ENCODE results near the gene COL11A1.

COL11A1 gene

DNA sequence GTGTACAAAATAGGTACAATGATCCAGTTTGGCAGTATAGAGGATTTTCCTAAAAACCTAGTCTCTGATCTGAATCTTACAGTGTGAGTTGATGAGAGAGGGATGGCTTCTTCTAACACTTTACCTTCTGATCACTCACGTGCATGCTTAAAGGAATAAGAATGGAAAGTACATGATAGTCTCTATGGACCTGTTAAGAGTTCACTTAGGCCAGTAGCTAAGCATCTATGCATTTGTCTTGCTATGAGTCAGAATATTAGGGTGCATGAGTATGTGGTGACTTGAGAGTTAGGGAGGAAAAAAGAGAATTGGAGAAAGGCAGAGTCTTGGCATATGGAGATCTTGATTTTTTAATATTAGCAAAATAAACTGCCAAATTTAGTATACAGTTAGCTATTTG is 206.3 kb downstream of the COL11A1 start:
- no peak for DNase-seq (ENCODE audit: low read depth)

GRCh38 chr1:102899935-102900334 is 208.4 kb downstream of the COL11A1 start:
- DNase-seq (ENCODE audit: low read depth) = no peak

DNA sequence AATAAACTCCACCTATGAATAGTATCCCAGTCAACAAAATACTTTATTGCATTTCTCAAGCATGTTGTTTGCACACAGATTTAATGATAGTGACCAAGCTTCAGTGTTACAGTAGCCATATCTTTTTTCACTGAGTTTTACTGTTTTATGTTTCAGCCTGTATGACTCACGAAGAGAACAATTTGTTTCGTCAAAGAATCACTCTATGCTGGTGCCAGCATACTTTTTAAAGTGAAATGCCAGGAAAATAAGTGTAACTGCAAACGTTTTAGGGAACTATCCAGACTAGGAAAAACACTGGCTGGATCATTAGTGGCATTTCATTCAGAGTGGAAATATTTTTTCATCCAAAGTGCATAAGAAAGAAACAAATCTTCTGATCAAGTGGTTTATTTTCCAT is 210.8 kb downstream of the COL11A1 start:
- DNase-seq (ENCODE audit: low read depth) = no peak

GRCh38 chr1:102896771-102897170 is 211.6 kb downstream of the COL11A1 start:
- no peak for DNase-seq (ENCODE audit: low read depth)

DNA sequence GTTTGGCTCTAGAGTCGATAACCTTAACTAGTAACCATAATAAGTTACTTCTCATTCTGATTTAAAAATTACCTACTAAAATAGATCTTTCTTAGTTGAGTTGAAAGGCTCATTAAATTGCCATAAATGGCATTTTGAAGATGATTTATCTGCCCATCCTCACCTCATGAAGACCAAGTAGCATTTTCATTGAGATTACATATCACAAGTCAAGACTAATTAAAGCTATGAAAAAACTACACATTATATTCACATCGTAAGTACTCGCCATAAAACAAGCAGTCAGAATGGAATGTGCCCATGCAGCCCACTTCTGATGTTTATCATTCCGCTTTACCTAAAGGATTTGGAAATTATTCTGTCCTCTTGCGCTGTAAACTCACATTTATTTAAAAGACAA is 212.0 kb downstream of the COL11A1 start:
- no peak for DNase-seq (ENCODE audit: low read depth)

- DNase-seq (ENCODE audit: low read depth) = no peak
Measured at GRCh38 chr1:102891868-102892625, 216.3 kb downstream of the COL11A1 start.

DNA sequence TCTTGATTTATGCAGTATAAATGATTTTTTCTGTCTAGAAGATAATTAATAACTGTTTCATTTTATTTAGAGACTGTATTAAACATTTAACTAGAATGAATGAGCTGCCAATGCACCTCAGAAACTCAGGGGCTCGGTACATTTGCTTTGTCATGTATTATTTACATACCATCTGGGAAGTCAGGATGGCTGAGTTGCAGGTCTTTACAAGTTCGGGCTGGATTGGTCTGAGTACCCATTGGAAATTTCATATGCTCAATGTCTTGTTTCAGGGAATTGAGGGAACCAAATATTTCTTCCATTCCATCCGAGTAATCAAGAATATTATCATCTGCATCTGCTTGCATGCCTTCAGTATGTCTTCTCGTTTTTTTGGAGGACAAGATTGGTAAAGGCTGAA is 221.7 kb downstream of the COL11A1 start:
- no peak for DNase-seq (ENCODE audit: low read depth)

- DNase-seq (ENCODE audit: low read depth) = no peak
Measured at GRCh38 chr1:102884238-102884637, 224.1 kb downstream of the COL11A1 start.

- DNase-seq (ENCODE audit: low read depth) = no peak
Measured at GRCh38 chr1:102879439-102879993, 228.8 kb downstream of the COL11A1 start.

DNA sequence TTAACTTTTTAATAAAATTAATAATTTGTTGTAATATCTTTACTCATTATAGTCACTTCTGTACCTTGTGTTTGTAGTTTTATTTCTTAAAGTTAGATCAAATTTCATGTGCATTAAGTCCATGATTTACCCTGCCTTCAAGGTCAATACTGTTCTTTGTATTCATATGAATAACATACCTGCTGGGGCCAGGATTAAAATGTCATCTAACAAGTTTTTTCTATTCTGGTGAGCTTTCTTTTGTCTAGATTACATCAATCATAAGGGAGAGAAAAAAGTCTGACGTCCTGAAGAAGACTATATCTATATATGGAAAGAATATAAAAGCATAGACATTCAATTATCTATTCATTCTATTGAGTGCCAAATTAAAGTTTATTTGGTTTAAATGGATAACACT is 232.6 kb downstream of the COL11A1 start:
- no peak for DNase-seq (ENCODE audit: low read depth)

DNA sequence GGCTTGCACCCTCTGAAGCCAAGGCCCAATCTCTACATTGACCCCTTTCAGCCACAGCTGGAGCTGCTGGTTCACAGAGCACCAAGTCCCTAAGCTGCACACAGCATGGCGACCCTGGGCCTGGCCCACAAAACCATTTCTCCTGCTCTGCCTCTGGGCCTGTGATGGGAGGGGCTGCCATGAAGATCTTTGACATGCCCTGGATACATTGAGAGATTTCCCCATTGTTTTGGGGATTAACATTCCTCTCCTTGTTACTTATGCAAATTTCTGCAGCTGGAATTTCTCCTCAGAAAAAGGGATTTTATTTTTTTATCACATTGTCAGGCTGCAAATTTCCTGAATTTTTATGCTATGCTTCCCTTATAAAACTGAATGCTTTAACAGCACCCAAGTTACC is 235.8 kb downstream of the COL11A1 start:
- no peak for DNase-seq (ENCODE audit: low read depth)

- no peak for DNase-seq (ENCODE audit: low read depth)
Measured at GRCh38 chr1:102872097-102872496, 236.2 kb downstream of the COL11A1 start.

DNA sequence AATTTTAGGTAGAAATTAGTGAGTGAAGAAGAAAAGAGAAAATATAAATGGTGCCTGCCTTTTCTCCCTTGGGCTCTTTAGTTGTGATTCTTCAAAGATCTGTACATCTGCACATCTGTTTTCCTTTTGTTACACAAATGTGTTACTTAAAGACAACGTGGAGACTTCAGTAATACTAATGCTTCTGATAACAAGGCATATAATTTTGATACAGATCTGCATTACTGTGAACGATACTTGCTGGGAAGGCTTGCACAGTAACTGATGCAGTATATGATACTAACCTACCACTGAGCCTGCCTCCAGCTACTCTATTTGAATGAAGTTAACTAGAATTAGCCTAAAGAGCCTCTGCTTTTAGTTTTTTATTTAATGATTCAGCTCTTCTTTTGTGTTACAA is 244.6 kb downstream of the COL11A1 start:
- DNase-seq (ENCODE audit: low read depth) = no peak

DNA sequence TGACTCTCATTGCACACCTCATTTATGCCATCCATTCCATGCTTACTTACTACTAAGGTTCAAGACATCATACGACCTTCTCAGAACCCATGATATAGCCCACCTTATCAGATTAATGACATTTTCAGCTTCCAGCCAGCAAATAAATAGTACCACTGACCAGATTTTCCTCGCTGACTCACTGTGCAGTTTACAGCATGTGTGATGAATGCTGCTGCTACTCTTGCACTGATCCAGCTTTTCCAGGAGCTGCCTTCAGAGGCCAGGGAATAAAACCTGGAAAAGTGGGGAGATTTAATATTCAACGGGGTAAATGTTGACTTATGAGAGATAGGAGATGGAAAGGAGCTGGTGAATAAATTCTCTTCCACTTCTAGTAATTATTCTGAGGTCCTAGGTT is 247.1 kb downstream of the COL11A1 start:
- no peak for DNase-seq (ENCODE audit: low read depth)

DNA sequence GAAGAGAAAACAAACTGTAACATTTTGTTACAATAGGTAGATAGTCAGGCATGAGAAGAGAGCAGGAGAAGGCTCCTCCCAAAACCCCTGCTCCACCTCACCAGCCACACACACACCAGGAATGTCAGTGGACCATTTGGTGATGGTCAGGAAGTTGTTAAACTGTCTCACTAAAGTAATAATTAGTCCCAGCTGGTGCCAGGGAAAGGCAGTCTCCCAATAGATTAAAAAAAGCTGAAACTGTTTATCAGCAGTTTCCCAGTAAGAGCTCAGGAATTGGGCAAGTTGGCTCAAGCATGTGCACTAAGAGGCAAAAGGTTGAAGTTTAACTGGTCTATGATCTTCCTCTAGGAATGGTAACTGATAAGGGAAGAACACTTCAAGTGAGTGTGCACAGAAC is 249.6 kb downstream of the COL11A1 start:
- no peak for DNase-seq (ENCODE audit: low read depth)

- DNase-seq (ENCODE audit: low read depth) = no peak
Measured at GRCh38 chr1:102857251-102857650, 251.1 kb downstream of the COL11A1 start.

DNA sequence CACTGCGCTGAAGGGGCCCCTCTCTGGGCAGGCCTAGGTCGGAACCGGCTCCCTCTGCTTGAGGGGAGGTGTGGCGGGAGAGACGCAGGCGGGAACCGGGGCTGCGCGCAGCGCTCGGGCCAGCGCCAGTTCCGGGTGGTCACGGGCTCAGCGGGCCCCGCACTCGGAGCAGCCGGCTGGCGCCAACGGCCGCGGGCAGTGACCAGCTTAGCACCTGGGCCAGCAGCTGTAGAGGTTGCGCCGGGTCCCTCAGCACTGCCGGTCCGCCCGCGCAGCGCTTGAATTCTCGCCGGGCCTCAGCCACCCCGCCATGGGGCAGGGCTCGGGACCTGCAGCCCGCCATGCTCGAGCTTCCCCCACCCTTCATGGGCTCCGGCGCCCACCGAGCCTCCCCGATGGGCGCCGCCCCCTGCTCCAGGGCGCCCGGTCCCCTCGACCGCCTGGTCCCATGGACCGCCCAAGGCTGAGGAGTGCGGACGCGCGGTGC is 254.6 kb downstream of the COL11A1 start:
- no peak for DNase-seq (ENCODE audit: low read depth)

- DNase-seq (ENCODE audit: low read depth) = no peak
Measured at GRCh38 chr1:102853136-102853535, 255.2 kb downstream of the COL11A1 start.

- DNase-seq (ENCODE audit: low read depth) = no peak
Measured at GRCh38 chr1:102852613-102853012, 255.7 kb downstream of the COL11A1 start.

DNA sequence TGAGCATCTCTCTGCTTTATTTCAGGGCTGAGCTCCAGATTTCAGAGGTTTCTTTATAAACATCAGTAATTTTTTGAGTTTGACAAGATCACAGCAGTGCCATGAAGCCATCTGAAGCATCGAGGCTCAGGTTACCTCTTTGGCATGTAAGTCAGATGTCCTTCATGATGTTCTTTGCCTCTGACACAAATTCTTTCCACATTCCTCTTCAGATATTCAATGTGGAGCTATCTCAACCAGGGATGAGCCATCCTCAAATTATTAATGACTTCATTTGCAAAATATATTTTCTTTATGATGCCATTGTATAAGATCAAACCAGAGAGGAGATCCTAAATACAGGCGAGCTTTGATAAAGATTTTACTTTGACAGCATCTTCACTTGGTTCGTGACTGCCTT is 256.7 kb downstream of the COL11A1 start:
- no peak for DNase-seq (ENCODE audit: low read depth)

DNA sequence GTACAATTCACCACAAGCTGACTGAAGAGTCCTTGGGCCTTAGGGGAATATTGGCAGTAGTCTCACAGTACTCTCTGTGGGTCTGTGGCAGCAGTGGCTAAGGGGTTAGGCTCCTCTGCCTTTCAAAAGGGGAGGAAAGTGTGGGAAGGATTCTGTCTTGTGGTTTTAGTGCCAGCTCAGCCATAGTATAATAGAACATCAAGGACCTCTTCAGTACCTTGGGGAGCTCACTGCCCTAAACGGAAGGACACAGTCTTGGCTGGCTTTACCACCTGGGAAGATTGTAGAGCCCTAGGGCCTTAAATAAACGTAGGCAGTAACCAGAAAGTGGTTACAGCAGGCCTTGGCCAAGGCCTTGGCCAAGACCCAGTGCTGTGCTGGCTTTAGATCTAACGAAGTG is 265.7 kb downstream of the COL11A1 start:
- no peak for DNase-seq (ENCODE audit: low read depth)

DNA sequence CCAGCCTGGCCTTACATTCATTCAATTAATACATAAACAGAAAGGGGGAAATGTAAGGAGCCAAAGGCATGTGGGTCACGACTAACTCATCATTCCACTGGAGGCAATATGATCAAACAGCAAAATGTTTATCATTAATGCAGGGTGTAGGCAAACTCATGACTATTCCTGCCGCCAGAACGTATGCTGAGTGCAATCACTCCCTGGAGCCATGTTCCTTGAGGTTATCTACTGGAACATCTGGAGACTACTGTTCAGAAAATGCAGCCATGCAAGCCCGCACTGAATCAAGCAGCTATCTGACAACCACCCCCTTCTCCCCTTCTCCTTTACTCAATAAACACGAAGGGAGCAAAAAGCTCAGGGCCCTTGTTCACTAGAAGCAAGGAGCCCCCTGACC is 267.6 kb downstream of the COL11A1 start:
- no peak for DNase-seq (ENCODE audit: low read depth)

DNA sequence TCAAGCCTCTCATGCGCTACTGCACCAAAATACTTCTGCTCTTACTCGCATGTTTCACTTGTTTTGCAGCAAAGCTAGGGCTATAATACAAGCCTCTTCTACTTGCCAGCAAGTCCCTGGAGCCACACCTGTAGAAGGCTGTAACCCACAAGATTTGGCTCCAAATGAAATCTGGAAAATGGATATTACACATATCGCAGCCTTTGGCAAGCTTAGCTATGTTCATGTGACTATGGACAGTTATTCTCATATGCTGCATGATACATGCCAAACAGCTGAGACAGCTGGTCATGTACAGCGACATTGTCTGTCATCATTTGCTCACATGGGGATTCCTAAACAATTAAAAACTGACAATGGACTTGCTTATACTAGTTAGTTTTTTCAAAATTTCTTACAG is 270.3 kb downstream of the COL11A1 start:
- DNase-seq (ENCODE audit: low read depth) = no peak

DNA sequence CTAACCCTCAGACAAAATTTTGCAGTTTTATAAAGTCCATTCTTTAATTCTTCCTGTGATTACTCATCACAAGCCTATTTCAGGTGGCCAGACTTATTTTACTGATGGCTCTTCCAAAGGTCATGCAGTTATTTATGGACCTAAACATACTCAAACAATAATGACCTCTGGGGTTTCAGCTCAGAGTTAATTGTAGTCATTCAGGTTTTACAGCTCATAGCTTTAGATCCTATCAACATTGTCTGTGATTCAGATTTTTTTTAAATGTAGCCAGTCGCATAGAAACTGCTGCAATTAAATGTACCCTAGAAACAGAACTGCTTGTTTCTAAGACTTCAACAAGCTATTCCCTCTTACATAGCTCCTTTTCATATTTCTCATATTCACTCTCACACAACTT is 270.8 kb downstream of the COL11A1 start:
- DNase-seq (ENCODE audit: low read depth) = no peak

All from activated T-cell treated with anti-CD3 and anti-CD28 coated beads for 1 hour (primary cell).